ENCODE data around the gene TTR. TPM values are rescaled to one million over a fixed set of nuclear protein-coding genes. Genes with fewer than 3 reads are reported as not detected.

The TTR gene
- total and polyA plus RNA-seq, 9 of the 15 experiments (the other 6 are each of a cell fraction or from before 2014, with no cell fraction given), result 0.17 to 0.53 TPM; not detected in 7

DNA sequence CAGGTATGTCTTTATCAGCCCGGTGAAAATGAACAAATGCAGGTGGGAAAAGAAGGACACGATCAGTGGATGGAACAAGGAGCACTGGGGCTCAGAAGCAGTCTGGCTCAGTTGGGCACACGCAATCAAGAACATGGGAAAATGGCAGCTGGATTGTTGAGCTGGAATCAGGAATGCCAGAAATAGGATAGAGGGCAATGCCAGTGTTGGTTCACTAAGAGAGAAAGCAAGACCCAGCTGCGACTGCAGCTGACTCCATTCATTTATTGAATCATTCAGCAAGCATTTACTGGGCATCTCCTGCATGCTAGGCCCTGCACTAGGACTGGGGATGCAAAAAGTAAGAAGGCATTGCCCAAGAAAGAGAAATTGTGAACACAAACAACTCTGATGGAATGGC, 13.6 kb upstream of the TTR start (continued):
- TF ChIP-seq, protein P1, sequence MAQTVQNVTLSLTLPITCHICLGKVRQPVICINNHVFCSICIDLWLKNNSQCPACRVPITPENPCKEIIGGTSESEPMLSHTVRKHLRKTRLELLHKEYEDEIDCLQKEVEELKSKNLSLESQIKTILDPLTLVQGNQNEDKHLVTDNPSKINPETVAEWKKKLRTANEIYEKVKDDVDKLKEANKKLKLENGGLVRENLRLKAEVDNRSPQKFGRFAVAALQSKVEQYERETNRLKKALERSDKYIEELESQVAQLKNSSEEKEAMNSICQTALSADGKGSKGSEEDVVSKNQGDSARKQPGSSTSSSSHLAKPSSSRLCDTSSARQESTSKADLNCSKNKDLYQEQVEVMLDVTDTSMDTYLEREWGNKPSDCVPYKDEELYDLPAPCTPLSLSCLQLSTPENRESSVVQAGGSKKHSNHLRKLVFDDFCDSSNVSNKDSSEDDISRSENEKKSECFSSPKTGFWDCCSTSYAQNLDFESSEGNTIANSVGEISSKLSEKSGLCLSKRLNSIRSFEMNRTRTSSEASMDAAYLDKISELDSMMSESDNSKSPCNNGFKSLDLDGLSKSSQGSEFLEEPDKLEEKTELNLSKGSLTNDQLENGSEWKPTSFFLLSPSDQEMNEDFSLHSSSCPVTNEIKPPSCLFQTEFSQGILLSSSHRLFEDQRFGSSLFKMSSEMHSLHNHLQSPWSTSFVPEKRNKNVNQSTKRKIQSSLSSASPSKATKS (CRISPR knock-in tag; IDR thresholded peaks at IDR 0.05), result no peak
- no peak for TF ChIP-seq HDAC1 (IDR thresholded peaks at IDR 0.05)
- no peak for TF ChIP-seq TSC22D4 (tag; IDR thresholded peaks at IDR 0.05)
- TF ChIP-seq ARNT (IDR thresholded peaks at IDR 0.05), result no peak
- TF ChIP-seq PHF8 (IDR thresholded peaks at IDR 0.05; ENCODE audit: borderline replicate concordance, low read length), result no peak
- no peak for TF ChIP-seq ZNF445 (CRISPR knock-in tag; IDR thresholded peaks at IDR 0.05; ENCODE audit: low read depth)
- no peak for TF ChIP-seq ARID1B (IDR thresholded peaks at IDR 0.05)
- TF ChIP-seq NR1H2 (CRISPR knock-in tag; IDR thresholded peaks at IDR 0.05), result no peak
- no peak for TF ChIP-seq SRSF9 (IDR thresholded peaks at IDR 0.05; ENCODE audit: borderline replicate concordance, low read depth, low read length)
- no peak for TF ChIP-seq ZNF584 (CRISPR knock-in tag; IDR thresholded peaks at IDR 0.05; ENCODE audit: low read depth)
- no peak for TF ChIP-seq SMARCE1 (IDR thresholded peaks at IDR 0.05)
- no peak for TF ChIP-seq EWSR1 (IDR thresholded peaks at IDR 0.05; ENCODE audit: borderline replicate concordance, low read depth, partially characterized antibody)
